UCSD-AML1 (cell line): ENCODE data around the gene PBRM1.
"Not testable (repeated sequence)": the region's sequence is repeated elsewhere in the genome, so short reads cannot be mapped to it uniquely, and the experiment has no call there.

Experiments
- DNase-seq: peaks from one replicate; lab custom pipeline; 2025; ENCODE audit not compliant: unreplicated experiment; lab: John Stamatoyannopoulos, UW

Gene PBRM1

DNA sequence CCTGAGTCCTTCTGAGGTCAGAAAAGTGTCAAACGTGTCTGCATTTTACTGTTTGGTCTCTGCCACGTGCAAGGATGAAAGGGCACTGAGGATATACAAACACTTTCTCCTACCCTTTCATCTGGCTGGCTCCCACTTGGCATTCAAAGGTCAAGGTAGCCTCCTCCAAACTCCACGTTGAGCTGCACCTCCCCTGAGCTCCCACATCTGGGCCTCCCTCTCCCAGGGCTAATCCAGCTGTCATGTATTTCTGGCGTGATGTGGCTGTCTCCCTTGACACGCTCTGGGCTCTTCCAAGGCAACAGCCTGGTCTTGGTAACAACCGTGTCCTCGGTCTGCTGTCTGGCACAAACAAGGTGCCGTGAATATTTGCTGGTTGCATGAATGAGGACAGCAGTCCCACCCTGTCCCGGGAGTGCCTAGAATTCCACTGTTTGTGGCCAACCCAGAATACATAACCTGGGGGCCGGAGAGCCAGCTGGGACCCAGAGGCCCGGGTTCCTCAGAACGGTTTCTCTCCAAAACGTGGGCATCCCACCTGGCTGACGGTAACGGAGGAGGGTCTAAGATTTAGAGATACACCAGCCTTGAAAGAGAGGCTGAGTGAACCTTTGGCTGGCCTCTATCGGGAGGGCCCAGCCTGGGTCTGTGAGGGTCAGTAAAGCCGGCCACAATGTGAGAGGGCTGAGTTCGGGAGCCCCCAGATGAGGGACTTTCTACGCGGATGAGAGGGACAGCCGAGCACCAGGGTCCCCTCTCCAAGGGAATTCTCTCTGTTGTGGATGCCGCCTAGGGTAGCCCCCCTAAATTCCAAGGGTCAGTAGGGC is 19.1 kb upstream of the PBRM1 start:
- DNase-seq = peak; percentile 31

DNA sequence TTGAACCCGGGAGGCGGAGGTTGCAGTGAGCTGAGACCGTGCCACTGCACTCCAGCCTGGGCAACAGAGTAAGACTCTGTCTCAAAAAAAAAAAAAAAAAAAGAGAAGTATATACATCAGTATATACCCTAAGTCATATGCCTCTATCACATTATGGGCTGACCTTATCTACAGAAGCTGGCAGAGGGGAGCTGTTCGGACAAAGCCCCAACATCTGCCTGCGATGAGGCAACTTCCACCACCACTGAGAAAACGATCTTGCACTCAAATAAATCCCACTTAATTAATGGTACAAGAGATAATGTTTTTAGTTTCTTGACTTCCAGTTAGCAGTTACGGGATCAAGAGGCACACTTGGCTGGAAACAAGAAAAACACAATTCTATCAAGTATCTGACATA is 17.6 kb upstream of the PBRM1 start:
- DNase-seq = no peak

DNA sequence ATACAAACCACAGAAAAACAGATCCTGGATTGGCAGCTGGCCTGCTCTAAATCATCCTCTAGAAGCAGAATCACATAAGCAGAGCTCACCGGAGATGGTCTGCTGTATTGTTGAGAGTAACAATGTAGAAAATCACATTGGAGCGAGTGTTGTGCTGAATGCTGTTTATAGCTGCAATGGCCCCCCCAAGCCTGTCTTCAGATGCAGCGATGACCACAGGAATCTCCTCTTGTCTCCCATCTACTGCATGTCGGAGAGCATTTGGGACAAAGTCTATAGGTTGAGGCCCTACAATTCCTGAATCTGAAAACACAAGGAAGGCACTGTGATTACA is 11.9 kb upstream of the PBRM1 start:
- DNase-seq = no peak

GRCh38 chr3:52696830-52697631 is 11.3 kb upstream of the PBRM1 start:
- no peak for DNase-seq

DNA sequence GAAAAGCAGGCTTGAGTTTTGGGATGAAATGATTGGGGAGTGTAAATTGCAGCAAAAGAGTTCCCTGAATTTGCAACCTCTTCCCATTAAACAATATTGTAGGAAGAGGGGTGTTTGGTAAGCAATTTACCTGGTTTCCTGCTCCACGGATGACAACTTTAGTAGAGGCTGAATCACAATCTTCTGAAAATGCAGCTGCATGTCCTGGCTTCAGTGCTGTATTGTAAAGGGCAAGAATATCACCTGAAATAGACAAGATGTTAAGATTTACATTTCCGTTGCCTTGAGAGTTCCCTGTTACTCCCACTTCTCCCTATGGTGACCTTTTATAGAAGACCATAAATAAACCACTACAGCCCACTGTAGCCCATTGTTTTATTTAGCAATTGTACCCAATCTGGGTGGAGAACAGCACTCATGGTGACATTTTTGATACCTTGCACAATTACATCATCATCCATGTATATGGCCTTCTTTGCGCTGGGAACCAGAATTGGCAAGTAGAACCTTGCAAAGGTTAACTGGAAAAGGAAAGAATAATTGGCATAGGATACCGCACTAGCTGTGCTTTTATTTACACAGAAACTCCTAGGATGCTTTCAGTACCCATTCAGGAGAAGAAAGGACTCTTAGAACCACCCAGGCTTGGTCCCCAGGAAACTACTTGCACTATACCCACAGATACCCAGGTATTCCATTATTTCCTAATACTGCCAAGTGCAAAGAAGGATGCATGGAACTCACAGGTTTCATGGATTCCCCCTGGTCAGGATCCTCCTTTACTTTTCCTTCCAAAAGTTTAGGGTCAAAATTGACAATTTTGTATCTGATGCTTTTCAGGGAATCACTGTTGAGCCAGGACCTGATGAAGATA is 10.3 kb upstream of the PBRM1 start:
- DNase-seq = no peak

GRCh38 chr3:52694528-52695189 is 8.9 kb upstream of the PBRM1 start:
- DNase-seq = no peak

- no peak for DNase-seq
Measured at GRCh38 chr3:52693071-52693470, 7.4 kb upstream of the PBRM1 start.

GRCh38 chr3:52690560-52690959 is 4.8 kb upstream of the PBRM1 start:
- DNase-seq = no peak

GRCh38 chr3:52689151-52689550 is 3.4 kb upstream of the PBRM1 start:
- no peak for DNase-seq

DNA sequence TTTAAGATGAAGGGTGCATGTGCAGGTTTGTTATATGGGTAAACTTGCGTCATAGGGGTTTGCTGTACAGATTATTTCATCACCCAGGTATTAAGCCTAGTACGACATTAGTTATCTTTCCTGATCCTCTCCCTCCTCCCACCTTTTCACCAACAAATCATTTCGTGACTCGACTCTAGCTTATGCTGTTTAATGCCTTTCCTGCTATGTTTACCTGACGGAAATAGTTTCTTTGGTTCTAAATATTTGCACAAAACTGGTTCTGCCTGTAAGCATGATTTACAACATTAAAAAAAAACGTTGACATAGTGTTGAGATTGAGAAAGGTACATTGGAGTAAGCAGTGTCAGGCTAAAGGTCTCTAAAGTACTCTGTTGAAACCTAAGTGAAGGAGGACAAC is 2.6 kb upstream of the PBRM1 start:
- DNase-seq = no peak

- DNase-seq = peak; percentile 85
Measured at GRCh38 chr3:52685285-52685708, 416 bp downstream of the PBRM1 start.

DNA sequence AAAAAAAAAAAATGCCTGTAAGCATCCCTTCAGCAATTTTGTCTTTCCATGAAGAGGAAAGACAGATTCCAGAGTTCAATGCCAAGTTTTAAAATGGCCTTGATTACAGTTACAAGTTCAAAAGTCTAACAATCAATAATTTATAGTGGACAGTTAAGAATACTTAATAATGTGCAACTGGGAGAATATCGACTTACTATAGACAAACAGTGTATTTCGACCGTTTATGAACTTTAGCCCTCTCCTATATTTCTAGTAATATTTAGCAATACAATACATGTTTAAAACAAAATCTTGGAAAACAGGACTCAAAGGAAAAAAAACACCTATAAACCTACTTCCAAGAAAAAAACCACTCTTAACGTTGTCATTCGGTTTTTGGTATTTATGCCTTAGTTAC is 1.5 kb downstream of the PBRM1 start:
- no peak for DNase-seq

DNA sequence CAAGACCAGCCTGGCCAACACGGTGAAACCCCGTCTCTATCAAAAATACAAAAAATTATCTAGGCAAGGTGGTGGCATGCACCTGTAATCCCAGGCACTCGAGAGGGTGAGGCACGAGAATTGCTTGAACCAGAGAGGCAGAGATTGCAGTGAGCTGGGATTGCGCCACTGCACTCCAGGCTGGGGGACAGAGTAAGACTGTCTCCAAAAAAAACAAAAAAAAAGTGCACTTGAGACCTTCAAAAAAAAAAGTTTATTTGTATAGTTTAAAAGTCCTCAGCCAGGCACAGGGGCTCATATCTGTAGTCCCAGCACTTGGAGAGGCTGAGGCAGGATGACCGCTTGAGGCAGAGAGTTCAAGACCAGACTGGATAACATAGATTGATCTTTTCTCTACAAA is 2.1 kb downstream of the PBRM1 start:
- DNase-seq = no peak

DNA sequence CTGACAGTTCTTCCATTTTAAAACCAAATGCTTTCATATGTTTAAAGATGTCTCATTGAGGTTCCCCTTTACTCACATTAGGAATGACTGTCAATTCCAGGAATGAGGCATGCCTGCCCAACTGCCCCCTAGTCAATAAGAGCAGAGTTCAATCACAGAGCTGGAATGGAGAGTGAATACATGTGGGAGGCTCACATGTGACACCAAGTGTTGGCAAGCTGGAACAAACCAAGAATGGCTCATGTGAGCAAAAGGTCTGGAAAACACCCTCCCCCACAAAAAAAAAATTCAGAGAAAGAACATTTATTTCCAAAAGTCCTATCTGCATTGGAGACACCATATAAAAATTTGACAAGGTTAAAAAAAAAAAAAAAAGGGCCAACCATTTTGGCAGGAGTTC is 3.7 kb downstream of the PBRM1 start:
- DNase-seq = no peak

DNA sequence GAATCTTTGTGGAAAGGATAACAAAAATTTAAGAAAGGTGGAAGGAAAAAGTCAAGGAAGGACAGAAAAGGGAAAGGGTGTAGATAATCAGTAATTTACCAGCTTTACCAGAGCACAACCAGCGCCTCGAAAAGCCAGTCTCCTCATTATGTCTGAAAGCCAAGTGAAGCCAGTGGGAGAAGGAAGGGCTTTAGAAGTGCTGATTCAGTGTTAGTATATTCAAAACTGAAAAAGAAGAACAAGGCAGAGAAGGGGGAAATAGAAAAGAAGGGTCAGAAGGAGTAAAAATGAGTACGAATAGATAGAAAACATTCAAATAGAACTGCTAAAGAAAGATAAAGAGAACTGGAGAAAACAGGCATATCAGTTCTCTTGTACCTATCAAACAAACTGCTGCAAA is 4.1 kb downstream of the PBRM1 start:
- no peak for DNase-seq

GRCh38 chr3:52679811-52680210 is 5.9 kb downstream of the PBRM1 start:
- DNase-seq = no peak

DNA sequence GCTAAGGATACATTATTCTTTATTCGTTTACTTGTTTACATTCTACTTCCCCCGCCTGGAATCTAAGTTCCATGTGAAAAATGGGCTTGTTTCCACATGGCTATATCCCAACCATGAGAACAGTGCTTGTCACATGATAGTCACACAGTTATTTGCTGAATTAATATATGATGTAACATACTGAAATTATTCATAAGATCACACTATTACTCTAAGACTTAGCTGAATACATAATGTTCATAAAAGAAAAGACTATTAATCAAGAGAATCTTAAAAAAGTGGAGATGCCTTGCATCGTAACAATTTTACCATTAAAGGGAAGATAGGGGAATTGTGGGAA is 6.5 kb downstream of the PBRM1 start:
- DNase-seq = no peak

GRCh38 chr3:52678265-52679198 is 7.2 kb downstream of the PBRM1 start:
- no peak for DNase-seq

DNA sequence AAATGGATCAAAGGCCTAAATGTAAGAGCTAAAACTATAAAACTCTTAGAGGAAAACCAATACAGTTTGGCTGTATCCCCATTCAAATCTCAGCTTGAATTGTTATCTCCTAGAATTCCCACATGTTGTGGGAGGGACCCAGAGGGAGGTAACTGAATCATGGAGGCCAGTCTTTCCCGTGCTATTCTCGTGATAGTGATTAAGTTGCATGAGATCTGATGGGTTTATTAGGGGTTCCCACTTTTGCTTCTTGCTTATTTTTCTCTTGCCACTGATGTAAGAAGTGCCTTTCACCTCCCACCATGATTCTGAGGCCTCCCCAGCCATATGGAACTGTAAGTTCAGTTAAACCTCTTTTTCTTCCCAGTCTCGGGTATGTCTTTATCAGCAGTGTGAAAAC is 9.5 kb downstream of the PBRM1 start:
- not testable (repeated sequence) for DNase-seq

DNA sequence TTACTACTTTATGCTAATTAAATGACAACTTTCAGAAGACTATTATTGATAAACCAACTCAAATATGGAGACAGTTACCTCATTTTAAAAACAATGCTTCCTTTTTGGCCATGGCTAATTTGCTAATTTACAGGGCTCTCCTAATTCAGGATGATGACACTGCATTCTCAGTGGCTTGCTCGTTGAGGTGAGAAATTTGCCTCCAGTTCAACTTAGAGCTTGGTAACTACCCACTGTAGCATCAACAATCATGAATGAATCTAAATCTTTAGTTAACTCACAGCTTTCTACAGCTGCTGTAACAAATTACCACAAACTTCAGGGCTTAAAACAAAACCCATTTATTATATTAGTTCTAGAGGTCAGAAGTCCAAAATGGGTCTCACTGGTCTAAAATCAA is 14.0 kb downstream of the PBRM1 start:
- no peak for DNase-seq
